Mesodermal cell (in vitro differentiated cells): ENCODE measurements around the gene UCK1.
"Not testable (repeated sequence)": the region's sequence is repeated elsewhere in the genome, so short reads cannot be mapped to it uniquely, and the experiment has no call there.

Experiments used
- H3K27ac ChIP-seq: 2 replicates; pipeline ENCODE4 v1.7.0; 2013; ENCODE audit warnings: mild to moderate bottlenecking, low read depth, low read length, moderate library complexity; ENCODE audit not compliant: severe bottlenecking
- H3K36me3 ChIP-seq: 2 replicates; pipeline ENCODE4 v1.7.1; 2013; ENCODE audit warnings: mild to moderate bottlenecking, low read length, moderate library complexity; ENCODE audit not compliant: control insufficient read depth, insufficient read depth
- H3K4me1 ChIP-seq: one replicate; pipeline ENCODE4 v1.7.1; 2013; ENCODE audit warnings: mild to moderate bottlenecking, low read length; ENCODE audit not compliant: insufficient read depth, control insufficient read depth, poor library complexity, severe bottlenecking
- H3K4me3 ChIP-seq: 2 replicates; pipeline ENCODE4 v1.7.0; 2013; ENCODE audit warnings: low read length, control low read depth, mild to moderate bottlenecking; ENCODE audit not compliant: insufficient read depth, poor library complexity, severe bottlenecking; ENCODE audit errors: extremely low read depth
- H3K9me3 ChIP-seq: 2 replicates; pipeline ENCODE4 v1.7.1; 2013; ENCODE audit warnings: mild to moderate bottlenecking, low read length, moderate library complexity; ENCODE audit not compliant: control insufficient read depth
- WGBS, 2 experiments: methylation state at CpG; one replicate each; pipeline ENCODE4 v1.1.5; 2013; ENCODE audit warnings: missing lambda C conversion rate in 2 of 2; ENCODE audit not compliant: insufficient coverage in 2 of 2; 5-methylcytosine and 5-hydroxymethylcytosine counted together

UCK1 gene

GRCh38 chr9:131521203-131521602 is 9.9 kb downstream of the UCK1 start:
- 91 to 97% methylated on average over 6 to 9 of the region's 10 CpGs for WGBS, 2 experiments
- H3K9me3 ChIP-seq: no peaks in the 10 kb centered on the region
- peaks cover 93% of the 10 kb centered on the region for H3K36me3 ChIP-seq
- no peak overlapping the region for H3K27ac ChIP-seq
- no peak overlapping the region for H3K4me3 ChIP-seq
- H3K4me1 ChIP-seq: peaks cover 3% of the 10 kb centered on the region

GRCh38 chr9:131520503-131520902 is 10.6 kb downstream of the UCK1 start:
- Histone ChIP-seq H3K27ac (no peak overlapping the region), H3K4me3 (no peak overlapping the region), H3K36me3 (peaks cover 94% of the 10 kb centered on the region), H3K9me3 (no peaks in the 10 kb centered on the region), H3K4me1 (peaks cover 3% of the 10 kb centered on the region)
- 80 to 83% methylated on average over 11 to 13 of the region's 16 CpGs for WGBS, 2 experiments

- H3K4me3 ChIP-seq: no peak overlapping the region
- no peak overlapping the region for H3K27ac ChIP-seq
- WGBS, 2 experiments: 97 to 98% methylated on average over 18 to 19 of the region's 20 CpGs
- no peaks in the 10 kb centered on the region for H3K4me1 ChIP-seq
- H3K36me3 ChIP-seq: peaks cover 93% of the 10 kb centered on the region
- no peaks in the 10 kb centered on the region for H3K9me3 ChIP-seq
These were observed 12.5 kb downstream of the UCK1 start for GRCh38 chr9:131518553-131518952.

GRCh38 chr9:131517761-131518190 is 13.3 kb downstream of the UCK1 start:
- no peak overlapping the region for H3K4me3 ChIP-seq
- peaks cover 95% of the 10 kb centered on the region for H3K36me3 ChIP-seq
- H3K27ac ChIP-seq: no peak overlapping the region
- no peaks in the 10 kb centered on the region for H3K9me3 ChIP-seq
- WGBS, 2 experiments: 94 to 98% methylated on average over 6 to 11 of the region's 11 CpGs
- H3K4me1 ChIP-seq: no peaks in the 10 kb centered on the region

GRCh38 chr9:131516930-131517329 is 14.1 kb downstream of the UCK1 start:
- 92 to 96% methylated on average over 4 to 9 of the region's 9 CpGs for WGBS, 2 experiments

GRCh38 chr9:131516100-131516499 is 15.0 kb downstream of the UCK1 start:
- Histone ChIP-seq H3K4me3 (no peak overlapping the region), H3K9me3 (no peaks in the 10 kb centered on the region), H3K36me3 (peaks cover 95% of the 10 kb centered on the region), H3K4me1 (no peaks in the 10 kb centered on the region), H3K27ac (no peak overlapping the region)
- WGBS, 2 experiments: 85 to 91% methylated on average over 9 to 13 of the region's 15 CpGs

More at GRCh38 chr9:131516930-131517329, 14.1 kb downstream of the UCK1 start:
- H3K9me3 ChIP-seq: no peaks in the 10 kb centered on the region
- H3K27ac ChIP-seq: no peak overlapping the region
- peaks cover 95% of the 10 kb centered on the region for H3K36me3 ChIP-seq
- H3K4me3 ChIP-seq: no peak overlapping the region
- H3K4me1 ChIP-seq: no peaks in the 10 kb centered on the region

- 83 to 88% methylated on average over 2 to 9 of the region's 12 CpGs for WGBS, 2 experiments
- H3K4me1 ChIP-seq, H3K9me3 ChIP-seq, H3K4me3 ChIP-seq, H3K27ac ChIP-seq: not testable (repeated sequence)
- H3K36me3 ChIP-seq: peaks cover 95% of the 10 kb centered on the region
These were observed 15.5 kb downstream of the UCK1 start for GRCh38 chr9:131515559-131516031.

GRCh38 chr9:131513177-131513576 is 17.9 kb downstream of the UCK1 start:
- Histone ChIP-seq H3K27ac (no peak overlapping the region), H3K4me1 (no peaks in the 10 kb centered on the region), H3K4me3 (no peak overlapping the region), H3K9me3 (no peaks in the 10 kb centered on the region), H3K36me3 (peaks cover 89% of the 10 kb centered on the region)
- WGBS, 2 experiments: 95 to 97% methylated on average over 14 to 15 of the region's 15 CpGs

- Histone ChIP-seq H3K27ac (no peak overlapping the region), H3K4me1 (no peaks in the 10 kb centered on the region), H3K36me3 (peaks cover 87% of the 10 kb centered on the region), H3K9me3 (no peaks in the 10 kb centered on the region), H3K4me3 (no peak overlapping the region)
- WGBS, 2 experiments: 100% methylated on average over 6 of the region's 6 CpGs
These were observed 19.2 kb downstream of the UCK1 start for GRCh38 chr9:131511880-131512279.

- no peak overlapping the region for H3K4me3 ChIP-seq
- 83 to 96% methylated on average over 6 of the region's 7 CpGs for WGBS, 2 experiments
- H3K4me1 ChIP-seq: no peaks in the 10 kb centered on the region
- no peak overlapping the region for H3K27ac ChIP-seq
- peaks cover 85% of the 10 kb centered on the region for H3K36me3 ChIP-seq
- no peaks in the 10 kb centered on the region for H3K9me3 ChIP-seq
These were observed 19.6 kb downstream of the UCK1 start for GRCh38 chr9:131511416-131511815.

GRCh38 chr9:131505012-131505411 is 26.1 kb downstream of the UCK1 start:
- 96 to 100% methylated on average over 2 to 4 of the region's 8 CpGs for WGBS, 2 experiments
- H3K36me3 ChIP-seq: peaks cover 38% of the 10 kb centered on the region
- H3K4me3 ChIP-seq: no peak overlapping the region
- no peak overlapping the region for H3K27ac ChIP-seq
- H3K9me3 ChIP-seq: no peaks in the 10 kb centered on the region
- no peaks in the 10 kb centered on the region for H3K4me1 ChIP-seq
